B cell (primary cell): Measurements from ENCODE around the gene TLCD3B. TPM values are rescaled to one million over a fixed set of nuclear protein-coding genes. Genes with fewer than 3 reads are reported as not detected.

Source experiments
- ATAC-seq: fragments of 200-7000 bp; cut with Tn5 transposase; one replicate; pipeline ENCODE4 v1.10.0; 2021; ENCODE audit warnings: low read depth, mild to moderate bottlenecking, moderate number of reproducible peaks, moderate library complexity
- CTCF ChIA-PET: fragments of 350-600 bp; sonication (Branson Sonifier 250); formaldehyde crosslinking; loops from one replicate; lab custom pipeline; 2021; ENCODE audit warnings: antibody characterized with exemption, inconsistent platforms; lab: Charles Lee
- POLR2A ChIA-PET: fragments of 350-600 bp; sonication (Branson Sonifier 250); formaldehyde crosslinking; loops from one replicate; lab custom pipeline; 2021; ENCODE audit warnings: antibody characterized with exemption; lab: Charles Lee
- DNase-seq: peaks from one replicate; pipeline ENCODE4 v3.0.0; 2013
- H2AFZ ChIP-seq: 2 replicates; pipeline ENCODE4 v1.6.1; 2012; ENCODE audit warnings: mild to moderate bottlenecking, low read depth, low read length; ENCODE audit not compliant: insufficient read depth, poor library complexity, severe bottlenecking
- H3K27ac ChIP-seq, 2 donors: 1 replicate in 1 of 2; 2 replicates in 1 of 2; pipeline ENCODE4 v1.5.1; 2012 to 2013; ENCODE audit warnings: low read length in 2 of 2, mild to moderate bottlenecking in 2 of 2, moderate library complexity in 1 of 2
- H3K27me3 ChIP-seq, 4 experiments: fragments of 200-600 bp in 1 of 4; sonication (generic) in 1 of 4; replicated peaks in 1 of 4; 1 replicate in 2 of 4; 2 replicates in 2 of 4; pipeline versions ENCODE4 v1.6.1 to v1.7.0; 2013 to 2016; ENCODE audit warnings: low read length in 3 of 4, mild to moderate bottlenecking in 2 of 4, mixed read lengths in 1 of 4, moderate library complexity in 1 of 4; ENCODE audit not compliant: insufficient read depth in 4 of 4, control insufficient read depth in 3 of 4; ENCODE audit errors: control extremely low read depth in 1 of 4
- H3K36me3 ChIP-seq, 2 experiments: replicated peaks in 1 of 2; 1 replicate in 1 of 2; 2 replicates in 1 of 2; pipeline versions ENCODE4 v1.6.1 to v1.7.1; 2013; ENCODE audit warnings: low read length in 1 of 2; ENCODE audit not compliant: insufficient read depth in 2 of 2, control insufficient read depth in 1 of 2; ENCODE audit errors: control extremely low read depth in 1 of 2, extremely low read depth in 1 of 2
- H3K4me1 ChIP-seq, 2 donors: fragments of 200-600 bp in 1 of 2; sonication (generic) in 1 of 2; 1 replicate in 1 of 2; 2 replicates in 1 of 2; pipeline versions ENCODE4 v1.5.1 to v1.6.1; 2013 to 2017; ENCODE audit warnings: low read length in 2 of 2; ENCODE audit not compliant: control insufficient read depth in 2 of 2, insufficient read depth in 2 of 2
- H3K4me2 ChIP-seq: replicated peaks from 2 replicates; pipeline ENCODE3; 2012; ENCODE audit warnings: mild to moderate bottlenecking, low read depth, low read length; ENCODE audit not compliant: poor library complexity, severe bottlenecking
- H3K4me3 ChIP-seq, 5 experiments: fragments of 200-600 bp in 1 of 5; sonication (generic) in 1 of 5; 1 replicate in 3 of 5; 2 replicates in 2 of 5; pipeline versions ENCODE4 v1.5.1 to v1.7.0; 2011 to 2016; ENCODE audit warnings: low read length in 4 of 5, mild to moderate bottlenecking in 4 of 5, low read depth in 2 of 5, control low read depth in 1 of 5, moderate library complexity in 1 of 5; ENCODE audit not compliant: insufficient read depth in 1 of 5; ENCODE audit errors: control extremely low read depth in 1 of 5, extremely low read depth in 1 of 5
- H3K79me2 ChIP-seq: fragments of 200-600 bp; sonication (generic); one replicate; pipeline ENCODE4 v1.6.0; 2016; ENCODE audit warnings: low read length; ENCODE audit not compliant: control insufficient read depth, insufficient read depth
- H3K9ac ChIP-seq: fragments of 200-600 bp; sonication (generic); 2 replicates; pipeline ENCODE4 v1.6.1; 2017; ENCODE audit warnings: mild to moderate bottlenecking, low read length, moderate library complexity
- H3K9me3 ChIP-seq, 3 donors: one replicate each; pipeline versions ENCODE4 v1.6.1 to v1.7.1; 2013; ENCODE audit warnings: low read length in 2 of 3; ENCODE audit not compliant: control insufficient read depth in 2 of 3, insufficient read depth in 1 of 3; ENCODE audit errors: control extremely low read depth in 1 of 3
- H4K20me1 ChIP-seq: 2 replicates; pipeline ENCODE4 v1.6.0; 2012; ENCODE audit warnings: mild to moderate bottlenecking, low read length; ENCODE audit not compliant: insufficient read depth, control insufficient read depth, poor library complexity, severe bottlenecking
- H3K27ac Mint-ChIP-seq: one replicate; pipeline ENCODE4 v1.8.0; 2021; ENCODE audit warnings: mixed read lengths
- H3K27me3 Mint-ChIP-seq: one replicate; pipeline ENCODE4 v1.8.0; 2021; ENCODE audit warnings: mixed read lengths
- H3K4me1 Mint-ChIP-seq: one replicate; pipeline ENCODE4 v1.8.0; 2021; ENCODE audit warnings: mixed read lengths
- H3K4me3 Mint-ChIP-seq: one replicate; pipeline ENCODE4 v1.8.0; 2021; ENCODE audit warnings: mixed read lengths
- H3K9me3 Mint-ChIP-seq: one replicate; pipeline ENCODE4 v1.8.0; 2022; ENCODE audit warnings: mixed read lengths; ENCODE audit not compliant: insufficient read depth
- EZH2 ChIP-seq: IDR thresholded peaks from 2 replicates; pipeline ENCODE4 v1.6.1; 2012; ENCODE audit warnings: borderline replicate concordance, low read depth, mild to moderate bottlenecking, moderate library complexity, low read length; ENCODE audit not compliant: insufficient read depth, poor library complexity, severe bottlenecking
- WGBS: methylation state at CpG from one replicate; pipeline ENCODE4 v1.1.5; 2013; ENCODE audit warnings: missing lambda C conversion rate; ENCODE audit not compliant: insufficient coverage; 5-methylcytosine and 5-hydroxymethylcytosine counted together
- intact Hi-C: fragments of 100-400 bp; cut with micrococcal nuclease; formaldehyde crosslinking; loops from one replicate; pipeline ENCODE4 v1.10.0; 2022
- polyA plus RNA-seq: library from polyadenylated mRNA; depleted of rRNA; stranded (reverse); fragments of >200 nt; gene quantifications from 2 replicates; pipeline ENCODE4 v1.2.3, GENCODE V29; 2012
- total RNA-seq, 2 donors: library from RNA; stranded (reverse); fragments of 120-200 nt in 1 of 2; gene quantifications; 1 replicate in 1 of 2; 2 replicates in 1 of 2; pipeline versions ENCODE4 v1.2.3 to v1.2.4, GENCODE V29; 2013 to 2022
- TF ChIP-seq, protein P1 (sequence below): fragments of 200-600 bp; IDR thresholded peaks from one replicate; pipeline ENCODE4 v1.8.0; 2022; ENCODE audit warnings: antibody characterized with exemption, mild to moderate bottlenecking

Gene TLCD3B
- total and polyA plus RNA-seq, 2 donors (not counting 1 experiment from before 2014, with no cell fraction given) = not detected

DNA sequence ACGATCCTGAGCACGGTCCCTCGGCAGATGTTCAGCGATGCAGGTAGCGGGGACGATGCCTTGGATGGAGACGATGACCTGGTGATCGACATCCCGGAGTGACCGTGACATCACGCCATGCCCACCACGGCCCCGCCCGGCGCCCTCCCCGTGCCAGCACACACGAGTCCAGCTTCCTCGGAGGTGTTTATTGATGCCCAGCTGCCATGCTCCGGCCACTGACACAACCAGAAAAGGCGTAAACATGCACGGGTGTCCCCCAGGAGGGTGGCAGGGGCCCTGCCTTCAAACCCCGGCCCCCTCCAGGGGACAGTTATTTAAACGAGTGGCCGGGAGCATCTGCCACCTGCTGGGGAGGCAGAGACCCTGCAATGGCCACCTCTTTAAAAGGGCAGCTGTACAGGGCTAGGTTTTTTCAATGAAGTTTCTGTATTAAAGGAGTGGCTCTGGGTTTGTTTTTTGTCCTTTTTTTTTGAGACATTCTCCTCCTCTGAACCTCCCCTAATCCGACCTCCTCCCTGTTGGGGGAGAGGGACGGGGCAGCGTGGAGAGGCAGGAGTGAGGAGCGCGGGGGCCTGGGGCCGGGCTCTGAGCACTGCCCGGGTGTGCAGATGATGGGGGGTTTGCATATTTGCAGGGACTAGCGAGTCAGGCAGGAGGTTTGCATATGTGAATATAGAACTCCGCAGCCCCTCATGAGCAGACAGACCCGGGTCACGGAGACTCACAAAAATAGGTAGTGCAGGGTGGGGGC, 25.6 kb downstream of the TLCD3B start:
- 75% methylated on average over 28 of the region's 35 CpGs for WGBS
- no peak overlapping the region for H3K27ac ChIP-seq
- no peak overlapping the region for H2AFZ ChIP-seq
- no peak overlapping the region for H3K4me3 Mint-ChIP-seq
- peaks cover 0 to 25% of the 10 kb centered on the region in 2 experiments for H3K36me3 ChIP-seq
- peaks cover 11% of the 10 kb centered on the region for H4K20me1 ChIP-seq
- no peak overlapping the region for H3K27ac Mint-ChIP-seq
- intact Hi-C loops = loop anchor here (1.0 to 2.0 kb wide), 4 partner anchors 79 to 313 kb away; partner anchors contain the start of gene KCTD13
- POLR2A ChIA-PET = interaction anchor here (0.5 to 2.4 kb wide), 2 partner anchors 10 to 198 kb away, joined by 4 to 9 read pairs; partner anchors contain the start of gene MAZ
- peaks cover 10 to 19% of the 10 kb centered on the region in 2 donors for H3K4me1 ChIP-seq
- H3K4me1 Mint-ChIP-seq = peaks cover 10% of the 10 kb centered on the region
- peaks cover 12% of the 10 kb centered on the region for H3K27me3 Mint-ChIP-seq
- no peaks in the 10 kb centered on the region for H3K9me3 Mint-ChIP-seq
- peak overlapping the region; percentile 21 for H3K4me2 ChIP-seq
- ATAC-seq (peak; percentile 74), DNase-seq (peak; percentile 62)
- peaks cover 2% of the 10 kb centered on the region for H3K79me2 ChIP-seq
- no peak overlapping the region for H3K9ac ChIP-seq
- H3K4me3 ChIP-seq = no peak overlapping the region
- H3K9me3 ChIP-seq = peaks cover 0 to 7% (median 0%) of the 10 kb centered on the region in 3 donors
- CTCF ChIA-PET = interaction anchor here (0.6 to 2.3 kb wide), 17 partner anchors 9 to 364 kb away, joined by 3 to 9 read pairs (median 4); partner anchors contain the start of genes HIRIP3, TLCD3B and TMEM219
- peaks cover 0 to 14% (median 4%) of the 10 kb centered on the region in 4 experiments for H3K27me3 ChIP-seq
- TF ChIP-seq, protein P1, sequence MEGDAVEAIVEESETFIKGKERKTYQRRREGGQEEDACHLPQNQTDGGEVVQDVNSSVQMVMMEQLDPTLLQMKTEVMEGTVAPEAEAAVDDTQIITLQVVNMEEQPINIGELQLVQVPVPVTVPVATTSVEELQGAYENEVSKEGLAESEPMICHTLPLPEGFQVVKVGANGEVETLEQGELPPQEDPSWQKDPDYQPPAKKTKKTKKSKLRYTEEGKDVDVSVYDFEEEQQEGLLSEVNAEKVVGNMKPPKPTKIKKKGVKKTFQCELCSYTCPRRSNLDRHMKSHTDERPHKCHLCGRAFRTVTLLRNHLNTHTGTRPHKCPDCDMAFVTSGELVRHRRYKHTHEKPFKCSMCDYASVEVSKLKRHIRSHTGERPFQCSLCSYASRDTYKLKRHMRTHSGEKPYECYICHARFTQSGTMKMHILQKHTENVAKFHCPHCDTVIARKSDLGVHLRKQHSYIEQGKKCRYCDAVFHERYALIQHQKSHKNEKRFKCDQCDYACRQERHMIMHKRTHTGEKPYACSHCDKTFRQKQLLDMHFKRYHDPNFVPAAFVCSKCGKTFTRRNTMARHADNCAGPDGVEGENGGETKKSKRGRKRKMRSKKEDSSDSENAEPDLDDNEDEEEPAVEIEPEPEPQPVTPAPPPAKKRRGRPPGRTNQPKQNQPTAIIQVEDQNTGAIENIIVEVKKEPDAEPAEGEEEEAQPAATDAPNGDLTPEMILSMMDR = peak; percentile 80
- no peak for TF ChIP-seq EZH2
